H1 (cell line): Measurements from ENCODE around the gene ZNF408. TPM values are rescaled to one million over a fixed set of nuclear protein-coding genes. Genes with fewer than 3 reads are reported as not detected.
A peak's percentile ranks its signal among the peaks of the same experiment; 100 is the strongest.

ENCODE experiments used
- CTCF ChIA-PET: fragments of 300-600 bp; sonication (Branson Sonifier 250); formaldehyde crosslinking; loops from one replicate; lab custom pipeline; 2021; ENCODE audit not compliant: partially characterized antibody; lab: Charles Lee
- POLR2A ChIA-PET: fragments of 300-600 bp; sonication (Branson Sonifier 250); formaldehyde crosslinking; loops from one replicate; lab custom pipeline; 2021; ENCODE audit warnings: inconsistent platforms; ENCODE audit not compliant: partially characterized antibody; lab: Charles Lee
- DNase-seq, 2 experiments: peaks; one replicate each; pipeline versions ENCODE4 v3.0.0 to v3.0.0-alpha.2; 2010 to 2022; ENCODE audit warnings: low spot score in 2 of 2, low read depth in 1 of 2, mixed read lengths in 1 of 2
- FAIRE-seq: peaks from 2 replicates; lab custom pipeline; 2011; peaks lifted over from hg19 to GRCh38; lab: Jason Lieb, UNC
- H2AFZ ChIP-seq: 2 replicates; pipeline ENCODE4 v1.8.1; 2012; ENCODE audit warnings: low read length, inconsistent platforms
- H2AK5ac ChIP-seq: 2 replicates; pipeline ENCODE4 v1.6.1; 2013; ENCODE audit warnings: low read depth, low read length
- H2BK120ac ChIP-seq: replicated peaks from 2 replicates; pipeline ENCODE3; 2013; ENCODE audit warnings: low read depth, low read length, inconsistent platforms
- H2BK12ac ChIP-seq: 2 replicates; pipeline ENCODE4 v1.6.1; 2013; ENCODE audit warnings: low read depth, low read length
- H2BK15ac ChIP-seq: 2 replicates; pipeline ENCODE4 v1.6.1; 2013; ENCODE audit warnings: low read length
- H2BK20ac ChIP-seq: 2 replicates; pipeline ENCODE4 v1.6.1; 2013; ENCODE audit warnings: low read length
- H2BK5ac ChIP-seq: 2 replicates; pipeline ENCODE4 v1.6.1; 2013; ENCODE audit warnings: low read depth, low read length
- H3K14ac ChIP-seq: 2 replicates; pipeline ENCODE4 v1.6.1; 2013; ENCODE audit warnings: inconsistent platforms; ENCODE audit not compliant: insufficient read length
- H3K18ac ChIP-seq: 2 replicates; pipeline ENCODE4 v1.6.1; 2013; ENCODE audit warnings: low read length; ENCODE audit errors: extremely low read depth
- H3K23ac ChIP-seq: 2 replicates; pipeline ENCODE4 v1.6.1; 2013; ENCODE audit warnings: inconsistent platforms; ENCODE audit not compliant: insufficient read length
- H3K23me2 ChIP-seq: 2 replicates; pipeline ENCODE4 v1.6.1; 2013; ENCODE audit warnings: low read depth, low read length
- H3K27ac ChIP-seq: 2 replicates; pipeline ENCODE4 v1.6.1; 2011; ENCODE audit warnings: low read depth, low read length, inconsistent platforms
- H3K27me3 ChIP-seq, 4 experiments: replicated peaks in 1 of 4; 1 replicate in 1 of 4; 2 replicates in 3 of 4; pipeline versions ENCODE4 v1.6.1 to v1.8.1; 2011 to 2013; ENCODE audit warnings: low read length in 3 of 4, mild to moderate bottlenecking in 3 of 4, inconsistent platforms in 2 of 4, mixed read lengths in 2 of 4, moderate library complexity in 1 of 4; ENCODE audit not compliant: control insufficient read depth in 3 of 4, insufficient read depth in 3 of 4; ENCODE audit errors: extremely low read depth in 1 of 4
- H3K36me3 ChIP-seq, 4 experiments: 2 replicates each; pipeline versions ENCODE4 v1.6.1 to v1.8.1; 2011 to 2013; ENCODE audit warnings: mild to moderate bottlenecking in 4 of 4, low read length in 3 of 4, moderate library complexity in 2 of 4, control low read depth in 1 of 4, inconsistent platforms in 1 of 4; ENCODE audit not compliant: insufficient read depth in 4 of 4, control insufficient read depth in 2 of 4
- H3K4ac ChIP-seq: replicated peaks from 2 replicates; pipeline ENCODE3; 2013; ENCODE audit warnings: low read length, low read depth, mixed read lengths, inconsistent platforms; ENCODE audit not compliant: insufficient read length
- H3K4me1 ChIP-seq, 4 experiments: replicated peaks in 1 of 4; 1 replicate in 1 of 4; 2 replicates in 3 of 4; pipeline versions ENCODE4 v1.6.1 to v1.8.1; 2011 to 2013; ENCODE audit warnings: low read length in 3 of 4, inconsistent platforms in 2 of 4, mixed read lengths in 1 of 4; ENCODE audit not compliant: insufficient read depth in 4 of 4, control insufficient read depth in 3 of 4
- H3K4me2 ChIP-seq, 2 experiments: 2 replicates each; pipeline versions ENCODE4 v1.6.1 to v1.8.1; 2011 to 2013; ENCODE audit warnings: low read depth in 2 of 2, low read length in 2 of 2, control low read depth in 1 of 2, inconsistent platforms in 1 of 2, mild to moderate bottlenecking in 1 of 2; ENCODE audit not compliant: insufficient read depth in 1 of 2
- H3K4me3 ChIP-seq, 4 experiments: fragments of 200-600, 300-600 bp in 1 of 4; sonication (generic), shearing (Covaris generic), sonication (Bioruptor Twin) in 1 of 4; 2 replicates each; pipeline versions ENCODE4 v1.5.1 to v1.8.1; 2011 to 2016; ENCODE audit warnings: low read length in 4 of 4, low read depth in 3 of 4, control low read depth in 2 of 4, inconsistent platforms in 2 of 4, mild to moderate bottlenecking in 2 of 4, mixed read lengths in 1 of 4, moderate library complexity in 1 of 4; ENCODE audit not compliant: insufficient read depth in 2 of 4; ENCODE audit errors: extremely low read depth in 1 of 4
- H3K56ac ChIP-seq: replicated peaks from 2 replicates; pipeline ENCODE3; 2013; ENCODE audit warnings: low read depth, mild to moderate bottlenecking, mixed read lengths, low read length, inconsistent platforms; ENCODE audit not compliant: insufficient read length
- H3K79me1 ChIP-seq: 2 replicates; pipeline ENCODE4 v1.6.1; 2013; ENCODE audit warnings: low read depth, low read length, control low read depth
- H3K79me2 ChIP-seq, 2 experiments: 2 replicates each; pipeline versions ENCODE4 v1.6.1 to v1.8.1; 2012 to 2013; ENCODE audit warnings: low read length in 2 of 2, mild to moderate bottlenecking in 2 of 2, inconsistent platforms in 1 of 2; ENCODE audit not compliant: insufficient read depth in 2 of 2, control insufficient read depth in 1 of 2
- H3K9ac ChIP-seq, 4 experiments: replicated peaks in 1 of 4; 1 replicate in 1 of 4; 2 replicates in 3 of 4; pipeline versions ENCODE4 v1.6.1 to v1.8.1; 2011 to 2013; ENCODE audit warnings: low read depth in 3 of 4, low read length in 3 of 4, control low read depth in 2 of 4, mild to moderate bottlenecking in 2 of 4, moderate library complexity in 2 of 4, inconsistent platforms in 1 of 4; ENCODE audit errors: extremely low read depth in 1 of 4
- H3K9me3 ChIP-seq, 2 experiments: 2 replicates each; pipeline versions ENCODE4 v1.6.1 to v1.8.1; 2012 to 2013; ENCODE audit warnings: mild to moderate bottlenecking in 2 of 2, moderate library complexity in 2 of 2, control low read depth in 1 of 2, inconsistent platforms in 1 of 2, low read depth in 1 of 2, low read length in 1 of 2, mixed read lengths in 1 of 2; ENCODE audit not compliant: insufficient read depth in 2 of 2
- H4K20me1 ChIP-seq, 2 experiments: replicated peaks in 1 of 2; 2 replicates each; pipeline versions ENCODE3 to v1.8.1; 2011 to 2013; ENCODE audit warnings: inconsistent platforms in 2 of 2, low read length in 2 of 2, mild to moderate bottlenecking in 1 of 2; ENCODE audit not compliant: insufficient read depth in 2 of 2, control insufficient read depth in 1 of 2
- H4K5ac ChIP-seq: 2 replicates; pipeline ENCODE4 v1.6.1; 2013; ENCODE audit warnings: low read length, low read depth, mixed read lengths, inconsistent platforms; ENCODE audit not compliant: insufficient read length
- H4K8ac ChIP-seq: 2 replicates; pipeline ENCODE4 v1.8.0; 2013; ENCODE audit warnings: mild to moderate bottlenecking, moderate library complexity, low read length, inconsistent platforms; ENCODE audit not compliant: insufficient read depth; ENCODE audit errors: extremely low read depth
- H4K91ac ChIP-seq: replicated peaks from 2 replicates; pipeline ENCODE3; 2013; ENCODE audit warnings: low read length, mixed read lengths, inconsistent platforms; ENCODE audit not compliant: insufficient read length
- EGR1 ChIP-seq: IDR thresholded peaks from 2 replicates; pipeline ENCODE4 v1.6.1; 2011; ENCODE audit warnings: low read depth, low read length, borderline replicate concordance
- PHF8 ChIP-seq: fragments of 200-600 bp; sonication (generic); conservative IDR thresholded peaks from 2 replicates; pipeline ENCODE4 v1.7.1; 2012; ENCODE audit warnings: low read depth, mild to moderate bottlenecking, inconsistent platforms, low read length, moderate library complexity
- POLR2AphosphoS5 ChIP-seq: IDR thresholded peaks from 2 replicates; pipeline ENCODE4 v1.6.1; 2011; ENCODE audit warnings: low read depth, low read length
- WGBS, 2 experiments: shearing (Covaris generic) in 1 of 2; methylation state at CpG; one replicate each; pipeline versions ENCODE4 v1.1.6 to v1.1.7; 2013 to 2015; ENCODE audit warnings: low lambda C conversion rate in 2 of 2, mixed read lengths in 2 of 2, inconsistent platforms in 1 of 2, low coverage in 1 of 2, missing lambda C conversion rate in 1 of 2; ENCODE audit not compliant: insufficient replicate concordance in 2 of 2, insufficient coverage in 1 of 2, insufficient read length in 1 of 2; ENCODE audit errors: extremely low coverage in 1 of 2, missing lambda C conversion rate in 1 of 2; 5-methylcytosine and 5-hydroxymethylcytosine counted together
- polyA plus RNA-seq, 7 experiments: library from polyadenylated mRNA; depleted of rRNA in 3 of 7; stranded (reverse) in 5 of 7; unstranded in 2 of 7; fragments of >200 nt in 5 of 7; fragments of 200-250 nt in 2 of 7; gene quantifications; 1 replicate in 5 of 7; 2 replicates in 1 of 7; 4 replicates in 1 of 7; pipeline versions ENCODE4 v1.2.1 to v1.2.3, GENCODE V29; 2011 to 2013; ENCODE audit warnings: missing spikeins in 2 of 7, mixed read lengths in 2 of 7
- total RNA-seq: library from RNA; stranded (reverse); fragmentation: NEBNext Ultra II Directional; extraction: Animal tissue kit (Norgen Biotek cat#: 25700); gene quantifications from 2 replicates; pipeline ENCODE4 v1.2.1, GENCODE V29; 2021

ZNF408 gene
- total and polyA plus RNA-seq, 2 of the 8 experiments (the other 6 are each of a cell fraction or from before 2014, with no cell fraction given): 10.7 to 11.0 TPM

DNA sequence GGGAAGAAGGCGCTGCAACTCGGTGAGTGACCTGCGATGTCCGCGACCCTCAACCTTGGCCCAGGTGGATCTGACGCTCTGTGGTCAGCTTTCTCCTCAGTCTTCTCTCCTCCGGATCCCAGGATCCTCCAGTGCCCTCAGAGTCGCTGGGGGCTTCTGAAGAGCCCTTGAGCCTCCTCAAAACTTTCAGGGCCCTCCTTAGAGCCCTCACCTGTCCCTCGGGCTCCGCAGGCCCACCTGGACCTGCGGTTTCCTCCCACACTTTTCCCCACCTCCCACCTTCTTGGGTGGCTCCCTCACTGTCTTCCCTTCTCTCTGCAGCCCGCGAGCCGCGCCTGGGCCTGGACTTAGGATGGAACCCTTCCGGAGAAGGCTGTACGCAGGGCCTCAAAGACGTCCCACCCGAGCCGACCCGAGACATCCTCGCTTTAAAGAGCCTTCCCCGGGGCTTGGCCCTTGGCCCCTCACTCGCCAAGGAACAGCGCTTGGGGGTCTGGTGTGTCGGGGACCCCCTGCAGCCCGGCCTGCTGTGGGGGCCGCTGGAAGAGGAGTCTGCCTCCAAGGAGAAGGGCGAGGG is 335 bp downstream of the ZNF408 start:
- Histone ChIP-seq H2AK5ac (no peak overlapping the region), H3K4ac (no peak overlapping the region), H3K27ac (peak overlapping the region; percentile 98), H3K79me1 (no peaks in the 10 kb centered on the region), H3K18ac (no peak overlapping the region; the same call in 1 of the 2 replicates), H3K4me3 (peak overlapping the region; percentile 59 to 100 (median 96)), H3K23ac (no peak overlapping the region), H2BK12ac (no peak overlapping the region; the same call in 1 of the 2 replicates), H3K79me2 (peaks cover 3 to 16% of the 10 kb centered on the region in 2 experiments; a peak in 2 of 4 replicates), H4K5ac (peak overlapping the region; percentile 46), H4K91ac (no peak overlapping the region), H2BK20ac (no peak overlapping the region), H3K27me3 (no peaks in the 10 kb centered on the region), H3K9ac (peak overlapping the region; percentile 70 to 99 (median 95)), H3K4me1 (no peaks in the 10 kb centered on the region; a peak in 4 of 7 replicates), H3K14ac (no peak overlapping the region), H2AFZ (peak overlapping the region; percentile 100; the same call in 1 of the 2 replicates), H3K4me2 (peak overlapping the region; percentile 51 to 89), H2BK120ac (no peak overlapping the region), H3K56ac (no peak overlapping the region), H4K20me1 (peaks cover 0 to 5% of the 10 kb centered on the region in 2 experiments), H3K9me3 (no peaks in the 10 kb centered on the region), H2BK5ac (peak overlapping the region; percentile 98), H4K8ac (peak overlapping the region; percentile 99; the same call in 1 of the 2 replicates), H2BK15ac (no peak overlapping the region), H3K36me3 (peaks cover 18 to 34% (median 32%) of the 10 kb centered on the region in 4 experiments), H3K23me2 (peaks cover 9% of the 10 kb centered on the region; the same call in 1 of the 2 replicates)
- peak; percentile 74 for TF ChIP-seq PHF8
- TF ChIP-seq EGR1: no peak
- peak; percentile 77 for TF ChIP-seq POLR2AphosphoS5
- ChIA-PET POLR2A (interaction anchor here (0.8 to 5.2 kb wide), 18 partner anchors 11 to 558 kb away, joined by 3 to 18 read pairs (median 3); partner anchors contain the start of genes CSTPP1 and F2), CTCF (interaction anchor here (1.2 to 1.5 kb wide), 3 partner anchors 30 to 83 kb away, joined by 3 to 4 read pairs (median 3); no protein-coding TSS in a partner anchor)
- no peak for DNase-seq
- WGBS, 2 experiments: 2% methylated on average over 29 of the region's 29 CpGs; no CpG with 5 or more reads in 1 of the 2 experiments
- no peak for FAIRE-seq
